Omental fat pad (tissue), 4 donors: Measurements from ENCODE around the gene BIN2. TPM values are rescaled to one million over a fixed set of nuclear protein-coding genes. Genes with fewer than 3 reads are reported as not detected.

Source experiments
- ATAC-seq: fragments of 150-250 bp; one replicate; pipeline ENCODE4 v1.9.1; 2016; ENCODE audit warnings: mild to moderate bottlenecking, moderate library complexity; ENCODE audit not compliant: low FRiP score
- DNase-seq: peaks from one replicate; pipeline ENCODE4 v3.0.0-alpha.2; 2019; ENCODE audit warnings: low spot score
- total RNA-seq, 4 donors: library from RNA; depleted of rRNA; stranded (reverse); fragments of >200 nt; gene quantifications; one replicate each; pipeline ENCODE4 v1.1.0, GENCODE V29; 2016
- TF ChIP-seq, protein P1 (sequence below), 3 donors: fragments of 450-650 bp; IDR thresholded peaks; one replicate each; pipeline ENCODE4 v1.5.1; 2016 to 2017; ENCODE audit warnings: antibody characterized with exemption in 3 of 3, mild to moderate bottlenecking in 3 of 3, moderate library complexity in 2 of 3

BIN2 gene
- total RNA-seq, 4 donors from 2014 or later: 4.8 to 26.5 (median 13.0) TPM

DNA sequence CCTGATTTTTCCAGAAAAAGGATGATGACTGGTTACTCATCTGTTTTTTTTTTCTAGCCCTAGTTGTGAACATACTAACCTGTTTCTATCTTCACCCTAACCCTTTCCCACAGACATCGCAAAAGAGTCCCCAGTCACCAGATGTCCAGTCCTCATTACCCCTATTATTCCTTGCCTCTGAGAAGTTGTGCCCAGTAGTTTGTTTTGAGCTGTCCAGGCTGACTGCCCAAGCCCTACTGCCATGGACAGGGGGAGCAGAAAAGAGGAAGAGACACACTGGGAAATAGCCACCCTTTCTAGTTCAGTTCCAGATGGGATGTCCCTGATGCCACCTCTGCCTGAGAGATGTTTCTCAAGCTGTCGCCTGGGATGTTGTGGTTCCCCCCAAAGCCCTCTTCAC is 36.3 kb upstream of the BIN2 start:
- TF ChIP-seq, protein P1, sequence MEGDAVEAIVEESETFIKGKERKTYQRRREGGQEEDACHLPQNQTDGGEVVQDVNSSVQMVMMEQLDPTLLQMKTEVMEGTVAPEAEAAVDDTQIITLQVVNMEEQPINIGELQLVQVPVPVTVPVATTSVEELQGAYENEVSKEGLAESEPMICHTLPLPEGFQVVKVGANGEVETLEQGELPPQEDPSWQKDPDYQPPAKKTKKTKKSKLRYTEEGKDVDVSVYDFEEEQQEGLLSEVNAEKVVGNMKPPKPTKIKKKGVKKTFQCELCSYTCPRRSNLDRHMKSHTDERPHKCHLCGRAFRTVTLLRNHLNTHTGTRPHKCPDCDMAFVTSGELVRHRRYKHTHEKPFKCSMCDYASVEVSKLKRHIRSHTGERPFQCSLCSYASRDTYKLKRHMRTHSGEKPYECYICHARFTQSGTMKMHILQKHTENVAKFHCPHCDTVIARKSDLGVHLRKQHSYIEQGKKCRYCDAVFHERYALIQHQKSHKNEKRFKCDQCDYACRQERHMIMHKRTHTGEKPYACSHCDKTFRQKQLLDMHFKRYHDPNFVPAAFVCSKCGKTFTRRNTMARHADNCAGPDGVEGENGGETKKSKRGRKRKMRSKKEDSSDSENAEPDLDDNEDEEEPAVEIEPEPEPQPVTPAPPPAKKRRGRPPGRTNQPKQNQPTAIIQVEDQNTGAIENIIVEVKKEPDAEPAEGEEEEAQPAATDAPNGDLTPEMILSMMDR (IDR thresholded peaks at IDR 0.05): no peak
- DNase-seq (no peak), ATAC-seq (no peak)

DNA sequence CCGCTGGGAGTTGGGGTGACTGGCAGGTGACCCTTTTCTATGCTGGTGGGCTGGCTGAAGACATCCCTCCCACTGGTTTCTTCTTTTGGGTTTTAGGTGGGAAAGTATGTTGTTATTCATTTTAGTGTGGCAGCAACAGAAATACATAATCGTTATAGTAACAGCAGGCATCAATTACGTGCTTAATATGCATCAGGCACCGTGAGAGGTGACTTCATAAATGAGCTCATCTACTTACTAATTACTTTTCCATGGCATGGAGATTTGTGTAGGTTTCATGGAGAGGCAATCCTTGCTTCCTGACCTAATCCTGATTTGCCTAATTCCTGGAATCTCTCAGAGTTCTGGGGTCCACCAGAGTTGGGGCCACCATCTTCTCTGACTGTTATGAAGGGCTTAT is 35.9 kb upstream of the BIN2 start:
- ATAC-seq (no peak), DNase-seq (no peak)
- TF ChIP-seq, protein P1 (IDR thresholded peaks at IDR 0.05): no peak

DNA sequence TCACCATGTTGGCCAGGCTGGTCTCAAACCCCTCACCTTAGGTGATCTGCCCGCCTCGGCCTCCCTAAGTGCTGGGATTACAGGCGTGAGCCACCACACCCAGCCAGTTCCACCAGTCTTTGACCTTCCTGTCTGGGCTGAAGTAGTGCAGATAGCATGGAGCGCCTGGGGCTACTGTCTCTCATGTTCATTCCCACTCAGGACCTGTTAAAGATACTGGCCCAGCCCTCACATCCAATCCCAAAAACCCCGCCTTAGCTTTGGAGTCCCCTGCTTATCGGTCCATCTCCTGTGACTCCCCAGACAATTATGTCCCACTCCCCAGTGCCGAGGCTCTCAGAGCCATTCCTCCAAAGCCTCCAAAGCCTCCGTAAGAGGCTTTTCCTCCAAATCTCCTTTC is 34.5 kb upstream of the BIN2 start:
- DNase-seq (no peak), ATAC-seq (no peak)
- TF ChIP-seq, protein P1 (IDR thresholded peaks at IDR 0.05): no peak

DNA sequence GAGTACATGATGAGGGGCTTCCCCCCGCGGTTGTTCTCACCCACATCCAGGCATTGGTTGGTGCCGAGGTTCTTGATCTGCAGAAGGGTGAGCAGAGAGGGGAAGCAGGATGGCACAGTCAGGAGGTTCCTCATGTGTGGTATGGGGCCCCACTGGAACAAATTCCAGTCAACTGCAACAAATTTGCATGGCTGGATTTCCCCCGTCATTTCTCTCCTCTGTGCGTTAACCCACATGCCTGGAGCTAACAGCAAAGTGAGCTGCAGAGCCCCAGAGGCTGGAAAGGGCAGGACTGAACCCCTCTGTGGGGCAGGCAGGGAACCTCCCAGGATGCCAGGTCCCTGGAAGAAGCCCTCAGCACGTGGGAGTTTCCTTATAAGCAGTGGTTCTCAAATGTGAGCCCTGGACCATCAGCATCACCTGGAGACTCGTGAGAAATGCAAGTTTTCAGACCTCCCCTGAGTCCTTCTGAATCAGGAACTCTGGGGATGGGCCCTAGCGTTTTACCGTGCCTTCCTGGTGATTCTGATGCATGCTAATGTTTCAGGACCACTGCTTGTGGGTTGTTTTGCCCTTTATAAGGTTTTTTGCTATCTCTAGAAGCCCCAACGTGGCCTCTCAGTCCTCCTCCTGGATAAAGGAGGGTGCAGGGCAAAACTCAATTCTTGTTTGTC is 33.5 kb upstream of the BIN2 start:
- ATAC-seq (no peak), DNase-seq (no peak)
- TF ChIP-seq, protein P1 (IDR thresholded peaks at IDR 0.05): no peak

DNA sequence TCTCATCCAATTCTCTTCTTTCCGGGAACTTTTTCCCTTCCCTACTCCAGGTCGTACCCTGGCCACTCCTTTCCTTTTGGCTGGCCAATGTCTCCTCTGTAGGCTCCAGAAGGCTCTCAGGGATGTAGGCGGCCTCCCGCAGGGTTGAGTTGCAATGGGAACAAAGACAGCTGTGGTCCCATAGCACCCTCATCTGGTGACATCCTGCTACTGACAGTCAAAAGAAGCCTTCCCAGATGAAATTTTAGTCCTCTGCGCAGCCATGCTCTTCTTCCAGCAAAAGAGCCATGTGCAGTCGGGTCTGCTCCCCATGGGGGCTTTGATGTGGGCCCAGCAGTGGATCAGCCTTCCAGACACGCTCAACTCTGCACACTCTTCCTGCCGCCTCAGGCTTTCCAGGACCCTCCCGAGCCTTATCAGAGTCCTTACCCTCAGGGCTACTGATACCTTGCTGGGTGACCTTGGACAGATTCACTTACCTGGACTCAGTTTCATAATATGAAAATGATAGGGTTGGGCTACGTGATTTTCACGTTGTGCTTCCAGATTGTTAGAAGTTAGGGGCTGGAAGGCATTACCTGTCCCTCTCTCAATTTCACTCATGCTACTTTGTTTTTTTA is 28.0 kb upstream of the BIN2 start:
- no peak for ATAC-seq
- TF ChIP-seq, protein P1 (IDR thresholded peaks at IDR 0.05): no peak
- no peak for DNase-seq

DNA sequence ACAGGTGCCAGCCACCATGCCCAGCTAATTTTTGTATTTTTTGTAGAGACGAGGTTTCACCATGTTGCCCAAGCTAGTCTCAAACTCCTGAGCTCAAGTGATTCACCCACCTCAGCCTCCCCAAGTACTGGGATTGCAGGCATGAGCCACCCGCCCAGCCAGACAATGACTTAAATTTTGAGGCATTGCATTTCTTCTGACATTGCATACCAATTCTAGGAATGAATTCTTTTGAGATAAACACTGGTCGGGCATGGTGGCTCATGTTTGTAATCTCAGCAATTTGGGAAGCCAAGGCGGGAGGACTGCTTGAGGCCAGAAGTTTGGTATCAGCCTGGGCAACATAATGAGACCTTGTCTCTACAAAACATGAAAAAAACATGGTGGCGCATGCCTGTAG is 25.1 kb upstream of the BIN2 start:
- no peak for ATAC-seq
- TF ChIP-seq, protein P1 (IDR thresholded peaks at IDR 0.05): no peak
- no peak for DNase-seq

DNA sequence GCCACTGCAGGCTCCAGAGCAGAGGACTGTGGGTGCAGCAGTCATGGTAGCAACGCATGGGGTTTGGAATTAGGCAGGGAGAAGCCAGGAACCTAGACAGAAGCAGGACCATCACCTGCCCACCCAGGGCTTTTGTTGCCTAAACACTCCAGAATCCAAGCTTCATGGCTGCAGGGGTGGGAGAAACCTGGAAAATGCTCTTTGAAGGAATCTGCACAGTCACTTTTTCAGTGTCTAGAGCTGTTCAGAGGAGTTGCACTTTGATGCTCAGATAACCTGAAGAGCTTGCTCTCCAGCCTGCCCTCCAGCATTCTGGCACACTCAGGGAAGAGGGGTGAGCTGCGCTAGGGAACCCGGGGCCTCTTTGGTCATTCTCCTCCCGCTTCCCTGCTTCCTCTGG is 24.1 kb upstream of the BIN2 start:
- no peak for DNase-seq
- no peak for ATAC-seq
- TF ChIP-seq, protein P1 (IDR thresholded peaks at IDR 0.05): no peak
